ENCODE results near the gene PACS1.

The PACS1 gene

DNA sequence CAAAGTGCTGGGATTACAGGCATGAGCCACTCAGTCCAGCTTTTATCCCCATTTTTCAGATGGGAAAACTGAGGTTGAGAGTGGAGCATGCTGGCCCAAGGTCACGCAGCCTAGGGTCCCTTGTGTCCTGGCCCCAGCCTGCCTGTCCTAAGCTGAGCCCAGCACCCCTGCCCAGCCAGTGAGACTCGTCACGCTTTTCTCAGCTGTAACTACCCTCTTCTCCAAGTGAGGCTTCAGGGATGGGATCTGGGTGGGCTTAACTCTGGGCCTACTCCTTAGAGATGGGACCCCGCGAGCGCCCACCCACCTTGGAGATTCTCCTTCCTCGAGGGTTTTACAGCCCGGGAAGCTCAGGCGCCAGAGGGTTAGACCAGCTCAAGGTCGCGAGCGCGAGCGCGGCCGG, 221.2 kb downstream of the PACS1 start:
- DNase-seq (ENCODE audit: low read depth): no peak
- no peak overlapping the region for H3K4me3 ChIP-seq (ENCODE audit: low read depth, low read length)
- TF ChIP-seq, protein P1, sequence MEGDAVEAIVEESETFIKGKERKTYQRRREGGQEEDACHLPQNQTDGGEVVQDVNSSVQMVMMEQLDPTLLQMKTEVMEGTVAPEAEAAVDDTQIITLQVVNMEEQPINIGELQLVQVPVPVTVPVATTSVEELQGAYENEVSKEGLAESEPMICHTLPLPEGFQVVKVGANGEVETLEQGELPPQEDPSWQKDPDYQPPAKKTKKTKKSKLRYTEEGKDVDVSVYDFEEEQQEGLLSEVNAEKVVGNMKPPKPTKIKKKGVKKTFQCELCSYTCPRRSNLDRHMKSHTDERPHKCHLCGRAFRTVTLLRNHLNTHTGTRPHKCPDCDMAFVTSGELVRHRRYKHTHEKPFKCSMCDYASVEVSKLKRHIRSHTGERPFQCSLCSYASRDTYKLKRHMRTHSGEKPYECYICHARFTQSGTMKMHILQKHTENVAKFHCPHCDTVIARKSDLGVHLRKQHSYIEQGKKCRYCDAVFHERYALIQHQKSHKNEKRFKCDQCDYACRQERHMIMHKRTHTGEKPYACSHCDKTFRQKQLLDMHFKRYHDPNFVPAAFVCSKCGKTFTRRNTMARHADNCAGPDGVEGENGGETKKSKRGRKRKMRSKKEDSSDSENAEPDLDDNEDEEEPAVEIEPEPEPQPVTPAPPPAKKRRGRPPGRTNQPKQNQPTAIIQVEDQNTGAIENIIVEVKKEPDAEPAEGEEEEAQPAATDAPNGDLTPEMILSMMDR (IDR thresholded peaks at IDR 0.05; ENCODE audit: control insufficient read depth, extremely low read depth, insufficient read depth): no peak

DNA sequence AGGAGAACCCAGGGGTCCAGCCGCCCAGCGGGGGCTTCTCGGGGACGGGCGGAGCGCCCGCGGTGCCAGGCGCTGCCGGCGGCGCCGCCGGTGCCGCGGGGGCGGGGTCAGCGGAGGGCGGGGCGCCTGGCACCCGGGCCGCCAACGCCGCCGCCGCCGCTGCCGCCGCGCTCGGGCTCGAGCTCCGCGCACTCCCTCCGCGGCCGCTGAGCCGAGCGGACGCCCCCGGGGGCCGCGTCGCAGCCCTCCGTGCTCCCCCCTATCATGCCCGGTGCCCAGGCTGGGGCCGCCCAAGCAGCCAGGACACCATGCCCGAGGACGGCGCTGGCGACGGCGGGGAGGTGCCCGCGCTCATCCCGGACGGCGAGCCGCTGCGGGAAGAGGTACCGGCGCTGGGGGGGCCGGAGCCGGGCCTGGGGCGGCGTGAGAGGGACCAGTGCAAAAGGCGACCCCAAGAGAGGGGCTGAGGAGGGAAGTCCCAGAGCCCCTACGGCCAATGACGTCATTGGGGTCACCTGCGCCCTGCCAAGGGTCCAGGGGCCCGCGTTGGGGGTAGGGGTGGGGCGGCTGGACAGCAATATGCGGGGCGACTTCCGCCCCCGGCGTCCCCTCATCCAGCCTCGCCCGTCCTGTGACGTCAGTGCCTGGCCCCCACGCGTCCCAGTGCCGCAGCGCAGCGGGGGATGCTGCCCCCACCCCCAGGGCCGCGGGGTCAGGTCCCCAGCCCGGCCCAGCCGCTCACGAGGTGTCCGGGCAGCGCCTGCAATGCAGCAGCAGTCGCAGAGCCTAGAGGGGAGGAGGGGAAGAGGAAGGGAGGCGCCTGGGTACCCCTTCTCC, 221.9 kb downstream of the PACS1 start, which contains the start of gene TMEM151A:
TSS of gene TMEM151A (plus strand) at position 189 of the 837 bp plus-strand sequence. CDS start at position 309, 120 bp downstream.
- peak within 1 kb of the TSS; percentile 36 for H3K4me3 ChIP-seq (ENCODE audit: low read depth, low read length)
- TF ChIP-seq, protein P1 (IDR thresholded peaks at IDR 0.05; ENCODE audit: control insufficient read depth, extremely low read depth, insufficient read depth): no peak
- DNase-seq (ENCODE audit: low read depth): no peak

DNA sequence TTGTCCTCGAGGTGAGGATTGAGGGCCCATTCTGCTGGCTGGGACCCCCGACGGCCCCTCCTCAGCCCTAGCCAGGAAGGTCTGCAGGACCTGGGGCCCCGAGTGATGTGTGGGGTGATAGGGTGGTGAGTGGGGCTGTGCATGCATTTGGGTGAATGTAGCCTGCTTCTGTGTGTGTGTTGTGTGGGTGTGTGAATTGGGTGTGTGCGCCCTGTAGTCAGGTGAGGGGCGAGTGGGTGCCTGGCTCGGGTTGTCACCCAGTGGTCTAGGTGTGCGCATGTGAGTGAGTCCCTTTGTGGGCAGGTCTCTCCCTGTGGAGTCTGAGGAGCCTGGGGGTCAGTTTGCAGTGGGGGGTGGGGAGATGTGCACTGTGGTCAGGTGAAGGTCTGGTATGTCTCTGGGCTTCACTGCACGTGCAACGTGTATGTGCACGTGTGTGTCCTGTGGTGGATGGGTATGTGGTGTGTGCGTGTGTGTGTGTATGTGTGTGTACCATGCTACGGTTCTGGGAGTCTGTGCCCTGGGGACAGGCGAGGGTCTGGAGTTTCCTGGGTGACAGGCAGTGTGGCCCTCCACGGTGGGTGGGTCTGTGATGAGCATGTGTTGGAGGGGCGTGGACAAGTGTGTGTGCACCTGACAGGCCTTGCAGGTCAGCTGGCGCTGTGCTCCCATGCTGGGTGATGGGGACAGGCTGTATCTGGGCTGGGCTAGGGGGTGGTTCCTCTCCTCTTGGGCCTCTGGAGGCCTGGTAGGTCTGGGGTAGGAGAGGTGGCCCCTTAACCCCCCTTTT, 222.7 kb downstream of the PACS1 start:
- DNase-seq (ENCODE audit: low read depth): no peak
- H3K4me3 ChIP-seq (ENCODE audit: low read depth, low read length): no peak overlapping the region
- TF ChIP-seq, protein P1 (IDR thresholded peaks at IDR 0.05; ENCODE audit: control insufficient read depth, extremely low read depth, insufficient read depth): no peak

DNA sequence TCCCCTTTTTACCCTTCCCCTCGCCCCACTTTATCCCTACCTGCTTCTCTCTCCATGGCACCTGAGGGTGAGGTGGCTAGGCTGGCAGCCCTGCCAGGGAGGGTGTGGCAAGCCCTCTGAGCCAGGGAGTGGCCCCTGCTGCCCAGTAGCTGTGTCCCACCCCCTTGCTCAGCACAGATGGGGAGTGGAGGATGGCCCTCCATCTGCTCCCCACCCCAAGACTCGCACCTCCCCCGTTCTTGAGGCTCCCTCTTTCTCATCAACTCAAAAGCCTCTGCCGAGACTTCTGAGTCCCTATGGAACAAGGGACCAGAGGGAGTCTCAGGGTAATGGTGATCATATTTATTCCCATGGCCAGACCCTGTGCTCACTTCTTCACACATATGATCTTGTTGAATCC, 223.3 kb downstream of the PACS1 start:
- TF ChIP-seq, protein P1 (IDR thresholded peaks at IDR 0.05; ENCODE audit: control insufficient read depth, extremely low read depth, insufficient read depth): no peak
- no peak overlapping the region for H3K4me3 ChIP-seq (ENCODE audit: low read depth, low read length)
- no peak for DNase-seq (ENCODE audit: low read depth)

DNA sequence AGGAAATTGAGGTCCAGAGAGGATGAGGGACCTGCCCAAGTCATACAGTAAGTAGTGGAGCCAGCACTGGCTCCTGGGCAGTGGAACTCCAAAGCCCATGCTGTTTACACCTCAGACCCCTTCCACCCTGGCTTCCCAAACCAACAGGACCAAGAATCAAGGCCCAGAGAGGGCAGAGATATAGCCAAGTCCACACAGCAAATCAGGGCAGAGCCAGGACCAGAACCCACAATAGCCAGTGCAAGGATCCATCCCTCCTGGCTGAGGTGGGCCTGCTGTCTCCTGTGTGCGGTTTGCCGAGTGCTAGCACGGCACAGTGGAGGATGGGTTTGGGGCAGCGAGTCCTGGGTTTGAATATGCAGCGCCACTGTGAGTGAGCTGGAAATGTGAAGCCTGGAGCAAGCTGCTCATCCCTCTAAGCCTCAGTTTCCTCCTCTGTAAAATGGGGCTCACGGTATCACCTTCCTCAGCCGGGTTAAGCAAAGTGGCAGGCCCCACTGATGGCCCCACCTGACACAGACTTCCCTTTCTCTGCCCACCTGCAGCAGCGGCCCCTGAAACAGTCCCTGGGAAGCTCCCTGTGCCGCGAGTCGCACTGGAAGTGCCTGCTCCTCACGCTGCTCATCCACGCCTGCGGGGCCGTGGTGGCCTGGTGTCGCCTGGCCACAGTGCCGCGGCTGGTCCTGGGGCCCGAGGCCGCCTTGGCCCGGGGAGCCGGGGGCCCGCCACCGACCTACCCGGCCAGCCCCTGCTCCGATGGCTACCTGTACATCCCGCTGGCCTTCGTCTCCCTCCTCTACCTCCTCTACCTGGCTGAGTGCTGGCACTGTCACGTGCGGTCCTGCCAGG, 223.9 kb downstream of the PACS1 start:
- no peak for DNase-seq (ENCODE audit: low read depth)
- H3K4me3 ChIP-seq (ENCODE audit: low read depth, low read length): no peak overlapping the region
- TF ChIP-seq, protein P1 (IDR thresholded peaks at IDR 0.05; ENCODE audit: control insufficient read depth, extremely low read depth, insufficient read depth): no peak

Data from LNCaP clone FGC (cell line).